ENCODE measurements around the gene DHX57. TPM values are rescaled to one million over a fixed set of nuclear protein-coding genes. Genes with fewer than 3 reads are reported as not detected.
"Not testable (repeated sequence)": the region's sequence is repeated elsewhere in the genome, so short reads cannot be mapped to it uniquely, and the experiment has no call there.

Gene DHX57
- total RNA-seq, 1 donor from 2014 or later: 18.6 TPM

- no peak overlapping the region for H3K9ac ChIP-seq (ENCODE audit: low read length)
- no peaks in the 10 kb centered on the region for H4K20me1 ChIP-seq (ENCODE audit: insufficient read depth, low read length)
- TF ChIP-seq CTCF (IDR thresholded peaks at IDR 0.05; ENCODE audit: insufficient read depth, low read depth, low read length): no peak
- TF ChIP-seq EZH2 (IDR thresholded peaks at IDR 0.05; ENCODE audit: insufficient read depth, low read length): no peak
- no peak overlapping the region for H2AFZ ChIP-seq (ENCODE audit: low read depth, low read length)
- no peaks in the 10 kb centered on the region for H3K79me2 ChIP-seq (ENCODE audit: insufficient read depth, low read length)
- H3K36me3 ChIP-seq (ENCODE audit: insufficient read depth, low read length): no peaks in the 10 kb centered on the region
- FAIRE-seq (no peak), DNase-seq (ENCODE audit: low read depth) (no peak)
- Mint-ChIP-seq H3K4me3 (ENCODE audit: unreplicated experiment) (no peak overlapping the region), H3K27ac (ENCODE audit: unreplicated experiment) (no peak overlapping the region), H3K4me1 (ENCODE audit: low read depth, unreplicated experiment) (peaks cover 11% of the 10 kb centered on the region), H3K36me3 (ENCODE audit: low read depth, unreplicated experiment) (peaks cover 2% of the 10 kb centered on the region), H3K27me3 (ENCODE audit: low read depth, unreplicated experiment) (no peaks in the 10 kb centered on the region), H3K9me3 (ENCODE audit: unreplicated experiment) (no peaks in the 10 kb centered on the region)
- H3K4me1 ChIP-seq (ENCODE audit: insufficient read depth, low read length): no peaks in the 10 kb centered on the region
- H3K4me2 ChIP-seq (ENCODE audit: low read length): no peak overlapping the region
- no peaks in the 10 kb centered on the region for H3K27me3 ChIP-seq (ENCODE audit: insufficient read depth, low read length)
- H3K27ac ChIP-seq (ENCODE audit: low read depth, low read length): no peak overlapping the region
- H3K9me3 ChIP-seq (ENCODE audit: insufficient read depth, low read depth, low read length): no peaks in the 10 kb centered on the region
- H3K4me3 ChIP-seq (ENCODE audit: insufficient read depth, low read depth, low read length): no peak overlapping the region
Measured at GRCh38 chr2:38794235-38794946, 81.3 kb downstream of the DHX57 start.

GRCh38 chr2:38793511-38793910 is 82.2 kb downstream of the DHX57 start:
- H3K27me3 ChIP-seq (ENCODE audit: insufficient read depth, low read length): no peaks in the 10 kb centered on the region
- H3K9me3 ChIP-seq (ENCODE audit: insufficient read depth, low read depth, low read length): no peaks in the 10 kb centered on the region
- no peak overlapping the region for H3K9ac ChIP-seq (ENCODE audit: low read length)
- Mint-ChIP-seq H3K4me1 (ENCODE audit: low read depth, unreplicated experiment) (peaks cover 11% of the 10 kb centered on the region), H3K27ac (ENCODE audit: unreplicated experiment) (no peak overlapping the region), H3K36me3 (ENCODE audit: low read depth, unreplicated experiment) (peaks cover 2% of the 10 kb centered on the region), H3K9me3 (ENCODE audit: unreplicated experiment) (no peaks in the 10 kb centered on the region), H3K27me3 (ENCODE audit: low read depth, unreplicated experiment) (no peaks in the 10 kb centered on the region), H3K4me3 (ENCODE audit: unreplicated experiment) (no peak overlapping the region)
- no peak overlapping the region for H3K4me2 ChIP-seq (ENCODE audit: low read length)
- H4K20me1 ChIP-seq (ENCODE audit: insufficient read depth, low read length): no peaks in the 10 kb centered on the region
- DNase-seq (ENCODE audit: low read depth): no peak
- H3K79me2 ChIP-seq (ENCODE audit: insufficient read depth, low read length): no peaks in the 10 kb centered on the region
- H3K4me1 ChIP-seq (ENCODE audit: insufficient read depth, low read length): no peaks in the 10 kb centered on the region
- H3K36me3 ChIP-seq (ENCODE audit: insufficient read depth, low read length): no peaks in the 10 kb centered on the region
- FAIRE-seq: no peak
- H3K4me3 ChIP-seq (ENCODE audit: insufficient read depth, low read depth, low read length): no peak overlapping the region
- H2AFZ ChIP-seq (ENCODE audit: low read depth, low read length): no peak overlapping the region
- TF ChIP-seq CTCF (IDR thresholded peaks at IDR 0.05; ENCODE audit: insufficient read depth, low read depth, low read length) (no peak), EZH2 (IDR thresholded peaks at IDR 0.05; ENCODE audit: insufficient read depth, low read length) (no peak)
- H3K27ac ChIP-seq (ENCODE audit: low read depth, low read length): no peak overlapping the region

- no peak for TF ChIP-seq CTCF (IDR thresholded peaks at IDR 0.05; ENCODE audit: insufficient read depth, low read depth, low read length)
- TF ChIP-seq EZH2 (IDR thresholded peaks at IDR 0.05; ENCODE audit: insufficient read depth, low read length): no peak
- Histone ChIP-seq H2AFZ (ENCODE audit: low read depth, low read length) (no peak overlapping the region), H4K20me1 (ENCODE audit: insufficient read depth, low read length) (no peaks in the 10 kb centered on the region), H3K4me3 (ENCODE audit: insufficient read depth, low read depth, low read length) (no peak overlapping the region), H3K36me3 (ENCODE audit: insufficient read depth, low read length) (no peaks in the 10 kb centered on the region), H3K4me2 (ENCODE audit: low read length) (no peak overlapping the region), H3K27me3 (ENCODE audit: insufficient read depth, low read length) (no peaks in the 10 kb centered on the region), H3K9ac (ENCODE audit: low read length) (no peak overlapping the region), H3K4me1 (ENCODE audit: insufficient read depth, low read length) (no peaks in the 10 kb centered on the region), H3K9me3 (ENCODE audit: insufficient read depth, low read depth, low read length) (no peaks in the 10 kb centered on the region), H3K27ac (ENCODE audit: low read depth, low read length) (no peak overlapping the region), H3K79me2 (ENCODE audit: insufficient read depth, low read length) (no peaks in the 10 kb centered on the region)
- Mint-ChIP-seq H3K36me3 (ENCODE audit: low read depth, unreplicated experiment) (no peaks in the 10 kb centered on the region), H3K4me3 (ENCODE audit: unreplicated experiment) (no peak overlapping the region), H3K27me3 (ENCODE audit: low read depth, unreplicated experiment) (no peaks in the 10 kb centered on the region), H3K9me3 (ENCODE audit: unreplicated experiment) (no peaks in the 10 kb centered on the region), H3K4me1 (ENCODE audit: low read depth, unreplicated experiment) (peaks cover 10% of the 10 kb centered on the region), H3K27ac (ENCODE audit: unreplicated experiment) (no peak overlapping the region)
- FAIRE-seq (no peak), DNase-seq (ENCODE audit: low read depth) (no peak)
Measured at GRCh38 chr2:38792751-38793150, 83.0 kb downstream of the DHX57 start.

GRCh38 chr2:38792321-38792720 is 83.4 kb downstream of the DHX57 start:
- H3K79me2 ChIP-seq (ENCODE audit: insufficient read depth, low read length); H3K4me2 ChIP-seq (ENCODE audit: low read length); H3K27me3 Mint-ChIP-seq (ENCODE audit: low read depth, unreplicated experiment); H3K9me3 ChIP-seq (ENCODE audit: insufficient read depth, low read depth, low read length); H3K36me3 ChIP-seq (ENCODE audit: insufficient read depth, low read length); H3K4me1 Mint-ChIP-seq (ENCODE audit: low read depth, unreplicated experiment); H3K4me1 ChIP-seq (ENCODE audit: insufficient read depth, low read length); FAIRE-seq; H3K9me3 Mint-ChIP-seq (ENCODE audit: unreplicated experiment); H3K27me3 ChIP-seq (ENCODE audit: insufficient read depth, low read length); DNase-seq (ENCODE audit: low read depth); H2AFZ ChIP-seq (ENCODE audit: low read depth, low read length); H3K27ac Mint-ChIP-seq (ENCODE audit: unreplicated experiment); H3K9ac ChIP-seq (ENCODE audit: low read length); H3K4me3 Mint-ChIP-seq (ENCODE audit: unreplicated experiment); H3K4me3 ChIP-seq (ENCODE audit: insufficient read depth, low read depth, low read length); H4K20me1 ChIP-seq (ENCODE audit: insufficient read depth, low read length); H3K27ac ChIP-seq (ENCODE audit: low read depth, low read length); H3K36me3 Mint-ChIP-seq (ENCODE audit: low read depth, unreplicated experiment): not testable (repeated sequence)

All from astrocyte (in vitro differentiated cells and primary cell).